ENCODE data around the gene MYH15. TPM values are rescaled to one million over a fixed set of nuclear protein-coding genes. Genes with fewer than 3 reads are reported as not detected.
A peak's percentile ranks its signal among the peaks of the same experiment; 100 is the strongest.

The MYH15 gene
- total and polyA plus RNA-seq, 8 donors = 0.03 to 0.19 (median 0.06) TPM; not detected in 3

- Histone ChIP-seq H3K4me1 (peaks cover 0 to 5% (median 4%) of the 10 kb centered on the region in 3 donors), H3K27ac (no peak overlapping the region), H3K27me3 (no peaks in the 10 kb centered on the region), H3K4me3 (no peak overlapping the region), H3K36me3 (no peaks in the 10 kb centered on the region), H3K9me3 (no peaks in the 10 kb centered on the region)
- 69 to 92% methylated on average over 3 of the region's 3 CpGs for WGBS, 2 donors
- DNase-seq = no peak
- no peak for FAIRE-seq
- intact Hi-C loops (cut with DNase I) = no loop called here
- no peak for ATAC-seq
- no peak for TF ChIP-seq CTCF (IDR thresholded peaks at IDR 0.05)
Measured at GRCh38 chr3:108406063-108406660, 104.2 kb downstream of the MYH15 start.

- peaks cover 0 to 5% (median 4%) of the 10 kb centered on the region in 3 donors for H3K4me1 ChIP-seq
- 28 to 30% methylated on average over 2 of the region's 2 CpGs for WGBS, 2 donors
- intact Hi-C loops (cut with DNase I) = no loop called here
- FAIRE-seq (no peak), ATAC-seq (no peak), DNase-seq (no peak)
- H3K36me3 ChIP-seq = no peaks in the 10 kb centered on the region
- no peaks in the 10 kb centered on the region for H3K9me3 ChIP-seq
- no peak overlapping the region for H3K4me3 ChIP-seq
- TF ChIP-seq CTCF (IDR thresholded peaks at IDR 0.05) = no peak
- H3K27ac ChIP-seq = no peak overlapping the region
- H3K27me3 ChIP-seq = no peaks in the 10 kb centered on the region
Measured at GRCh38 chr3:108404368-108404767, 106.0 kb downstream of the MYH15 start.

- FAIRE-seq (no peak), DNase-seq (no peak), ATAC-seq (no peak)
- whole genome bisulfite sequencing, 2 donors = 90 to 99% methylated on average over 4 of the region's 4 CpGs
- Histone ChIP-seq H3K27ac (no peak overlapping the region), H3K4me1 (peaks cover 0 to 5% (median 4%) of the 10 kb centered on the region in 3 donors), H3K36me3 (no peaks in the 10 kb centered on the region), H3K4me3 (no peak overlapping the region), H3K27me3 (no peaks in the 10 kb centered on the region), H3K9me3 (no peaks in the 10 kb centered on the region)
- intact Hi-C loops (cut with DNase I) = no loop called here
- no peak for TF ChIP-seq CTCF (IDR thresholded peaks at IDR 0.05)
Measured at GRCh38 chr3:108403686-108404345, 106.6 kb downstream of the MYH15 start.

- 13 to 17% methylated on average over 1 of the region's 1 CpG for WGBS, 2 donors
Measured at GRCh38 chr3:108403198-108403597, 107.2 kb downstream of the MYH15 start.

More at GRCh38 chr3:108403198-108403597, 107.2 kb downstream of the MYH15 start:
- no peak overlapping the region for H3K4me3 ChIP-seq
- FAIRE-seq (no peak), ATAC-seq (peak in 1 of 4 donors; percentile 7), DNase-seq (no peak)
- H3K27ac ChIP-seq = no peak overlapping the region
- H3K9me3 ChIP-seq = no peaks in the 10 kb centered on the region
- no peaks in the 10 kb centered on the region for H3K36me3 ChIP-seq
- H3K27me3 ChIP-seq = no peaks in the 10 kb centered on the region
- peaks cover 0 to 5% (median 4%) of the 10 kb centered on the region in 3 donors for H3K4me1 ChIP-seq
- intact Hi-C loops (cut with DNase I) = no loop called here
- TF ChIP-seq CTCF (IDR thresholded peaks at IDR 0.05) = no peak
